ENCODE measurements around the gene NDOR1.

The NDOR1 gene

DNA sequence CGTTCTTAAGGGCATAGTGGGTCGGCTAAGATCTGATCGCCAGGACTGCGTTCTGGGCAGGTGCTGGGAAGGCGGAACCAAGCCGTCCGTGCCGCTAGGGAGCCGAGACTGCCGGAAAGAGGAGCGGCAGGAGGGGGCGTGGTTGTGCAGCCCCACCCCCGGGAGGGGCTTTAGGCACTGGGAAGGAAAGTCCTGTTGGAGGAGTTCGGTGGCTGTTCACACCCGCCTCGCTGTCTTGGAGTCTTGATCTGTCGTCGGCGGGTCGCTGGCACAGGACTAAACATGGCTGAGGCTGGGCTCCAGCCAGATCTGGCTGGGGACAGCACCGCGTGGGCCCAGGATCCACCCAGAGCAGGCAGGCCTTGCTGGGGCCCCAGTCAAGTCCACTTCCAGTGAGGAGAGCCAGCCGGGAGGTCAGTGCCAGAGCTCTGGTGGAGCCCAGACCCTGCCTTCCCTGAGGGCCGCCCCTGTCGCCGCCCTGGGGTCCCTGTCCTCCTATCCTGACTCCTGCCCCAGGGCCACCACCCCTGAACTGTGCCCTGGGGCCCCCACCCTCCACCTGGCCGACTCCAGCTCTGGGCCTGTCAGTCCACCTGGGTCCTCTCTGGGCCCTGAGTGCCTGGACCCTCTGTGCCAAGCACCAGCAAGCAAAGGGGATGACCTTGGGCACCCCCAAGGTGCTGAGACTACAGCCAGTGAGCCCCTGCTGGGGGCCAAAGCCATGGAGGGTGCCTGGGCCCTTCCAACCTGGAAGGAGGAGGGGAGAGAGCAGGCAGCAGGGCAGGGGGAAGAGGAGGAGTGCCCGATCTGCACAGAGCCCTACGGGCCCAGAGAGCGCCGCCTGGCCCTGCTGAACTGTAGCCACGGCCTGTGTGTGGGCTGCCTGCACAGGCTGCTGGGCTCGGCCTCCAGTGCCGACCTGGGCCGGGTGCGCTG, 12.0 kb downstream of the NDOR1 start:
- TF ChIP-seq, protein P1, sequence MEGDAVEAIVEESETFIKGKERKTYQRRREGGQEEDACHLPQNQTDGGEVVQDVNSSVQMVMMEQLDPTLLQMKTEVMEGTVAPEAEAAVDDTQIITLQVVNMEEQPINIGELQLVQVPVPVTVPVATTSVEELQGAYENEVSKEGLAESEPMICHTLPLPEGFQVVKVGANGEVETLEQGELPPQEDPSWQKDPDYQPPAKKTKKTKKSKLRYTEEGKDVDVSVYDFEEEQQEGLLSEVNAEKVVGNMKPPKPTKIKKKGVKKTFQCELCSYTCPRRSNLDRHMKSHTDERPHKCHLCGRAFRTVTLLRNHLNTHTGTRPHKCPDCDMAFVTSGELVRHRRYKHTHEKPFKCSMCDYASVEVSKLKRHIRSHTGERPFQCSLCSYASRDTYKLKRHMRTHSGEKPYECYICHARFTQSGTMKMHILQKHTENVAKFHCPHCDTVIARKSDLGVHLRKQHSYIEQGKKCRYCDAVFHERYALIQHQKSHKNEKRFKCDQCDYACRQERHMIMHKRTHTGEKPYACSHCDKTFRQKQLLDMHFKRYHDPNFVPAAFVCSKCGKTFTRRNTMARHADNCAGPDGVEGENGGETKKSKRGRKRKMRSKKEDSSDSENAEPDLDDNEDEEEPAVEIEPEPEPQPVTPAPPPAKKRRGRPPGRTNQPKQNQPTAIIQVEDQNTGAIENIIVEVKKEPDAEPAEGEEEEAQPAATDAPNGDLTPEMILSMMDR (conservative IDR thresholded peaks at IDR 0.05; ENCODE audit: control insufficient read depth, insufficient read depth, low read depth, low read length), result no peak
- peak; percentile 34 for DNase-seq (ENCODE audit: low read depth)
- H3K4me3 ChIP-seq (ENCODE audit: control insufficient read depth, low read depth, low read length), result peak overlapping the region; percentile 7

DNA sequence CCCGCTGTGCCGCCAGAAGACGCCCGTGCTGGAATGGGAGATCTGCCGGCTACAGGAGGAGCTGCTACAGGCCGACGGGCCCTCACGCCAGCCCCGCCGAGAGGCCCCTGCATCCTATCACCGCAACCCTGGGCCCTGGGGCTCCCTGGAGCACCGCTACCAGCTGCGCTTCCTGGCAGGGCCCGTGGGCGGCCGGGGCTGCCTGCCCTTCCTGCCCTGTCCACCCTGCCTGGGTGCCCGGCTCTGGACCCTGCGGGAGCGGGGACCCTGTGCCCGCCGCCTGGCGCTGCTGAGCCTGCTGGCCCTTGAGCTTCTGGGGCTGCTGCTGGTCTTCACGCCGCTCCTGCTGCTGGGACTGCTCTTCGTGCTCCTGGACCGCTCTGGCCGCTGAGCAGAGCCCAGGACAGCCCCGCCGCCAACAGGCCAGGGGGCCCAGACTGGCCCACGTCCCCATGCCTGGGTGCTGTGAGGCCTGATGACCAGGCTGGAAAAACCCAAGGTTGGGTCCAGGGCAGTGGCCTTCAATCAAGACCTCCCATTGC, 12.8 kb downstream of the NDOR1 start:
- DNase-seq (ENCODE audit: low read depth), result no peak
- TF ChIP-seq, protein P1 (conservative IDR thresholded peaks at IDR 0.05; ENCODE audit: control insufficient read depth, insufficient read depth, low read depth, low read length), result no peak
- no peak overlapping the region for H3K4me3 ChIP-seq (ENCODE audit: control insufficient read depth, low read depth, low read length)

DNA sequence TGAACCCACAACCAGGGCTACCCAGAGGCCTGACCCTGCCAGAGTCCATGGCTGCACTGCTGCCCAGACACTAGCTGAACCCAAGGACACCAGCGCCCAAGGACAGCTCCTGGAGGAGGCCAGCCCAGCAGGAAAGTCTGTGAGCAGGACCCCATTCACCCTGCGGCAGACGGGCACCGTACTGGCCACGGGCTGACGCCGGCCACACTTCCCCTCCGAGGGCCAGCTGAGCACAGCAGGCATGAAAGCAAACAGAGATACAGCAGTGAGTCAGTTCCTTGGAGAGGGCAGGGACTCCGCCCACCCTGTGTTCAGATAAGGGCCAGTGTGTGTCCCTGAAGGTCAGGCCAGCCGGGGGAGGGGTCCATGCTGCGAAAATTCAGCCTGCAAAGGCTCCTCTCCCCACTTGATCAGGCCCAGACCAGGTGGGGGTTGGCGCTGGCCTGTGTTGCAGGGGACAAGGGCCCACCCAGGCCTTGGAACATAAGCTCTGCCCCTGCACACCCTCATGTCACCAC, 13.3 kb downstream of the NDOR1 start:
- no peak overlapping the region for H3K4me3 ChIP-seq (ENCODE audit: control insufficient read depth, low read depth, low read length)
- TF ChIP-seq, protein P1 (conservative IDR thresholded peaks at IDR 0.05; ENCODE audit: control insufficient read depth, insufficient read depth, low read depth, low read length), result no peak
- DNase-seq (ENCODE audit: low read depth), result peak; percentile 14

DNA sequence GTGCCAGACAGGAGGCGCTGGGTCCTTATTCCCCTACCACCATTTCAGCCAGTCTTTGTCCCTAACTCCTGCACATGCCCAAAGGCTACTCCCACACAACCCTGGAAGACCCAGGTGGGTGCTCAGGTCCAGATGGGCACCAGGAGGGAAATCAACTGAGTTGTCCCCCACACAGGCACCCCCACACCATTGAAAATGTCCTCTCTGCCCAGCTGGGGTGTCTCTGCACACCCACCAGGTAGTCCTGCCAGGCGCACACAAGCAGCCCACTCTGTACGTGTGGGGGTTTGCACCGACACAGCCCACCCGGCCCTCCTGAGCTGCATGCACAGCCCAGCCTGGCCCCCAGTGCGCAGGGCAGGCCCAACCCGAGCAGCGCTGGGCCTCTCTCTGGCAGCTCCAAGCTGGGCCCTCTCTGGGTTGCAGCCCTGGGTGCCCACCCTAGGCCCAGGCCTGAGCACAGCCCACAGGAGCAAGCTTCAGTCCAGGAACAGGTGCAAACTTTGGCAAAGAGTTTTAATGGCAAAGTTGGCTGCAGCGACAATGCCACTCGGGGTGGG, 14.3 kb downstream of the NDOR1 start:
- no peak for DNase-seq (ENCODE audit: low read depth)
- TF ChIP-seq, protein P1 (conservative IDR thresholded peaks at IDR 0.05; ENCODE audit: control insufficient read depth, insufficient read depth, low read depth, low read length), result no peak
- no peak overlapping the region for H3K4me3 ChIP-seq (ENCODE audit: control insufficient read depth, low read depth, low read length)

DNA sequence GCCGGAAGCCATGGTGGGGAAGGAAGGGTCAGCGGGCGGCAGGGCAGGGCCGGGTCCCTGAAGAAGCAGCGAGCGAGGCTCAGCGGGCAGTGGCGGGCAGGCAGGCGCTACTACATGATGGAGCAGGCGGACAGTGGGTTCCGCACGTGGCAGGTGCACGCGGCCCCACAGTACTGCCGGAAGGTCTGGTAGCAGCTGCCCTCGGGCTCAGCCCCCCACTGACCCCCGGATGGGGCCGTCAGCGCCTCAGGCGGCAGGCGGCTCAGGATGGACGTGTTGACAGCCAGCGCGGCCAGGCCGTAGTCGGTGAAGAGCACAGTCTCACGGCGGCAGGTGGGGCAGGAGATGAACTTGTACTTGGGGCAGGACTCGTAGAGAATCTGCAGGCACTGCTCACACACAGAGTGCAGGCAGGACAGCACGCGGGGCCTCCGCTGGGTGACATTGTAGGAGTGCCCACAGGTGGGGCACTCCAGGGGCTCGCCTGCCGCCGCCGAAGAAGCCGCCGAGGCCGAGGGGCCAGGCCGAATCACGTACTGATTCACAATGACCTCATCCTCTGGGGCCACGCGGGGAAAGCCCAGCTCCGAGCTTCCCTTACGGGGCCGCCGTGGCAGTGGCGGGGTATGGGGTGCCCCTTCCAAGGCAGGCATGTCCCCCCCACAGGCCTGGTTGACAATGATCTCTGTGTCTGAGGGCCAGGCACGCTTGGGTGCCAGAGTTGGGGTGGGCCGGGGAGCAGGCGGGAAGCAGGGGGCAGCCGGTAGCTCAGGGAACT, 15.0 kb downstream of the NDOR1 start:
- no peak for DNase-seq (ENCODE audit: low read depth)
- H3K4me3 ChIP-seq (ENCODE audit: control insufficient read depth, low read depth, low read length), result no peak overlapping the region

More for the DNA sequence above, 15.0 kb downstream of the NDOR1 start:
- TF ChIP-seq, protein P1 (conservative IDR thresholded peaks at IDR 0.05; ENCODE audit: control insufficient read depth, insufficient read depth, low read depth, low read length), result no peak
